ENCODE measurements around the gene ZNF223.

Gene ZNF223

GRCh38 chr19:44051650-44052402 is at the start of gene ZNF223:
Gene ZNF223 (plus strand): TSS chr19:44052036. CDS start chr19:44055177, 3,141 bp downstream.
- in situ Hi-C loops (cut with MboI; ENCODE audit: low sequenced_read_pairs), result no loop called here

- in situ Hi-C loops (cut with MboI; ENCODE audit: low sequenced_read_pairs), result no loop called here
Measured at GRCh38 chr19:44002212-44002565, 49.6 kb upstream of the ZNF223 start.

GRCh38 chr19:44002566-44003460 is 49.0 kb upstream of the ZNF223 start, which contains the start of gene ZNF230:
Gene ZNF230 (plus strand): TSS chr19:44002957. CDS start chr19:44007079, 4,122 bp downstream.
- in situ Hi-C loops (cut with MboI; ENCODE audit: low sequenced_read_pairs), result no loop called here

- in situ Hi-C loops (cut with MboI; ENCODE audit: low sequenced_read_pairs), result no loop called here
Measured at GRCh38 chr19:44003461-44004009, 48.3 kb upstream of the ZNF223 start.

GRCh38 chr19:44005973-44006372 is 45.9 kb upstream of the ZNF223 start:
- in situ Hi-C loops (cut with MboI; ENCODE audit: low sequenced_read_pairs), result no loop called here

GRCh38 chr19:44007473-44007872 is 44.4 kb upstream of the ZNF223 start:
- in situ Hi-C loops (cut with MboI; ENCODE audit: low sequenced_read_pairs), result no loop called here

- in situ Hi-C loops (cut with MboI; ENCODE audit: low sequenced_read_pairs), result no loop called here
Measured at GRCh38 chr19:44010468-44010867, 41.4 kb upstream of the ZNF223 start.

GRCh38 chr19:44019498-44019897 is 32.3 kb upstream of the ZNF223 start:
- in situ Hi-C loops (cut with MboI; ENCODE audit: low sequenced_read_pairs), result no loop called here

- in situ Hi-C loops (cut with MboI; ENCODE audit: low sequenced_read_pairs), result no loop called here
Measured at GRCh38 chr19:44021221-44021620, 30.6 kb upstream of the ZNF223 start.

- in situ Hi-C loops (cut with MboI; ENCODE audit: low sequenced_read_pairs), result no loop called here
Measured at GRCh38 chr19:44024900-44025216, 27.0 kb upstream of the ZNF223 start.

- in situ Hi-C loops (cut with MboI; ENCODE audit: low sequenced_read_pairs), result no loop called here
Measured at GRCh38 chr19:44025217-44025936, 26.5 kb upstream of the ZNF223 start, which contains the start of gene ZNF222. Gene ZNF222 (plus strand): TSS chr19:44025379. CDS start chr19:44025437, 58 bp downstream.

- in situ Hi-C loops (cut with MboI; ENCODE audit: low sequenced_read_pairs), result no loop called here
Measured at GRCh38 chr19:44026622-44027021, 25.2 kb upstream of the ZNF223 start.

GRCh38 chr19:44032001-44032610 is 19.7 kb upstream of the ZNF223 start:
- in situ Hi-C loops (cut with MboI; ENCODE audit: low sequenced_read_pairs), result no loop called here

GRCh38 chr19:44042147-44042546 is 9.7 kb upstream of the ZNF223 start:
- in situ Hi-C loops (cut with MboI; ENCODE audit: low sequenced_read_pairs), result no loop called here

- in situ Hi-C loops (cut with MboI; ENCODE audit: low sequenced_read_pairs), result no loop called here
Measured at GRCh38 chr19:44050740-44051649, 841 bp upstream of the ZNF223 start.

- in situ Hi-C loops (cut with MboI; ENCODE audit: low sequenced_read_pairs), result no loop called here
Measured at GRCh38 chr19:44055870-44056269, 4.0 kb downstream of the ZNF223 start.

GRCh38 chr19:44059229-44059628 is 7.4 kb downstream of the ZNF223 start:
- in situ Hi-C loops (cut with MboI; ENCODE audit: low sequenced_read_pairs), result no loop called here

- in situ Hi-C loops (cut with MboI; ENCODE audit: low sequenced_read_pairs), result no loop called here
Measured at GRCh38 chr19:44061038-44061437, 9.2 kb downstream of the ZNF223 start.

- in situ Hi-C loops (cut with MboI; ENCODE audit: low sequenced_read_pairs), result no loop called here
Measured at GRCh38 chr19:44066305-44066704, 14.5 kb downstream of the ZNF223 start.

GRCh38 chr19:44069415-44069814 is 17.6 kb downstream of the ZNF223 start:
- in situ Hi-C loops (cut with MboI; ENCODE audit: low sequenced_read_pairs), result no loop called here
